ENCODE data around the gene SMYD3. TPM values are rescaled to one million over a fixed set of nuclear protein-coding genes. Genes with fewer than 3 reads are reported as not detected.
A peak's percentile ranks its signal among the peaks of the same experiment; 100 is the strongest.

The SMYD3 gene
- total and polyA plus RNA-seq, 10 of the 15 experiments (the other 5 are each of a cell fraction or from before 2014, with no cell fraction given) = 18.3 to 54.0 (median 24.8) TPM

- Histone ChIP-seq H3K4me2 (ENCODE audit: control insufficient read depth, insufficient read depth) (no peak overlapping the region), H3K9me3 (replicated peaks; ENCODE audit: control insufficient read depth, insufficient read depth, low read length) (no peaks in the 10 kb centered on the region), H3K79me2 (ENCODE audit: control insufficient read depth, insufficient read depth, low read length) (no peaks in the 10 kb centered on the region), H3K9ac (ENCODE audit: control insufficient read depth, insufficient read depth, low read length) (no peak overlapping the region), H3K4me1 (ENCODE audit: control insufficient read depth, insufficient read depth, low read length) (no peaks in the 10 kb centered on the region), H3K4me3 (no peak overlapping the region), H3K27ac (ENCODE audit: control insufficient read depth, insufficient read depth) (no peak overlapping the region), H2AFZ (ENCODE audit: control insufficient read depth, low read depth, low read length) (no peak overlapping the region), H3K36me3 (ENCODE audit: control insufficient read depth in 2 of 2, insufficient read depth in 2 of 2, low read length in 1 of 2) (no peaks in the 10 kb centered on the region), H3K27me3 (replicated peaks in 1 of 2; ENCODE audit: control insufficient read depth in 2 of 2, insufficient read depth in 2 of 2, low read length in 1 of 2) (no peaks in the 10 kb centered on the region), H4K20me1 (ENCODE audit: control insufficient read depth, insufficient read depth) (no peaks in the 10 kb centered on the region)
- CTCF ChIA-PET = no interaction called here
- BruUV-seq (replicated peaks) = no TSS peak
- POLR2A ChIA-PET = interaction anchor here (0.6 kb wide), 1 partner anchor 258 kb away, joined by 3 read pairs; no protein-coding TSS in a partner anchor
- intact Hi-C loops (cut with micrococcal nuclease; ENCODE audit: unreplicated experiment) = no loop called here
- FAIRE-seq (peak; percentile 75), DNase-seq (ENCODE audit: low read depth, low spot score) (no peak), ATAC-seq (no peak)
- TF ChIP-seq RUNX3 (IDR thresholded peaks at IDR 0.05; ENCODE audit: low read length) = no peak
- TF ChIP-seq TCF3 (IDR thresholded peaks at IDR 0.05; ENCODE audit: borderline replicate concordance, insufficient read depth, low read depth, low read length) = no peak
- TF ChIP-seq HCFC1 (IDR thresholded peaks at IDR 0.05; ENCODE audit: low read length) = no peak
- TF ChIP-seq PKNOX1 (IDR thresholded peaks at IDR 0.05) = no peak
- TF ChIP-seq STAT1 (conservative IDR thresholded peaks at IDR 0.05) = no peak
- no peak for TF ChIP-seq GATAD2B (conservative IDR thresholded peaks at IDR 0.05; ENCODE audit: low read depth)
- TF ChIP-seq KAT2A (conservative IDR thresholded peaks at IDR 0.05; ENCODE audit: control insufficient read depth, low read depth, low read length) = no peak
- TF ChIP-seq PRDM15 (CRISPR knock-in tag; IDR thresholded peaks at IDR 0.05) = no peak
- no peak for TF ChIP-seq NFIC (IDR thresholded peaks at IDR 0.05; ENCODE audit: low read depth, low read length)
- TF ChIP-seq MLLT1 (IDR thresholded peaks at IDR 0.05) = no peak
- TF ChIP-seq USF2 (IDR thresholded peaks at IDR 0.05; ENCODE audit: borderline replicate concordance, low read depth, low read length) = no peak
- TF ChIP-seq SMAD1 (IDR thresholded peaks at IDR 0.05; ENCODE audit: low read depth, partially characterized antibody) = no peak
- SMC1A ChIA-PET (ENCODE audit: uncharacterized antibody, unreplicated experiment) = no interaction called here
- in situ Hi-C loops (cut with MboI) = no loop called here
- RAD21 ChIA-PET (ENCODE audit: unreplicated experiment) = no interaction called here
- 93% methylated on average over 3 of the region's 3 CpGs for WGBS (ENCODE audit: insufficient coverage, insufficient replicate concordance, low lambda C conversion rate, missing lambda C conversion rate)
Observed at GRCh38 chr1:246189126-246189525, 318.0 kb downstream of the SMYD3 start.
